IPS-20b (cell line): ENCODE data around the gene PCDH19.

ENCODE experiments used
- H3K27ac ChIP-seq: one replicate; pipeline ENCODE4 v1.5.1; 2013; ENCODE audit warnings: low read length
- H3K27me3 ChIP-seq: 2 replicates; pipeline ENCODE4 v1.6.1; 2013; ENCODE audit warnings: mild to moderate bottlenecking, low read length, inconsistent platforms; ENCODE audit not compliant: insufficient read depth
- H3K36me3 ChIP-seq: 2 replicates; pipeline ENCODE4 v1.6.1; 2013; ENCODE audit warnings: low read depth, mild to moderate bottlenecking, inconsistent platforms, low read length, moderate library complexity; ENCODE audit not compliant: insufficient read depth
- H3K4me1 ChIP-seq: 2 replicates; pipeline ENCODE4 v1.6.1; 2013; ENCODE audit warnings: mild to moderate bottlenecking, control low read depth, inconsistent platforms, low read length, moderate library complexity; ENCODE audit not compliant: insufficient read depth
- H3K4me3 ChIP-seq: 2 replicates; pipeline ENCODE4 v1.5.1; 2013; ENCODE audit warnings: mild to moderate bottlenecking, low read length, inconsistent platforms
- H3K9ac ChIP-seq: 2 replicates; pipeline ENCODE4 v1.6.1; 2013; ENCODE audit warnings: low read depth, mild to moderate bottlenecking, inconsistent platforms, low read length, moderate library complexity
- H3K9me3 ChIP-seq: 2 replicates; pipeline ENCODE4 v1.6.1; 2013; ENCODE audit warnings: mild to moderate bottlenecking, low read depth, low read length, inconsistent platforms; ENCODE audit not compliant: insufficient read depth

Gene PCDH19

DNA sequence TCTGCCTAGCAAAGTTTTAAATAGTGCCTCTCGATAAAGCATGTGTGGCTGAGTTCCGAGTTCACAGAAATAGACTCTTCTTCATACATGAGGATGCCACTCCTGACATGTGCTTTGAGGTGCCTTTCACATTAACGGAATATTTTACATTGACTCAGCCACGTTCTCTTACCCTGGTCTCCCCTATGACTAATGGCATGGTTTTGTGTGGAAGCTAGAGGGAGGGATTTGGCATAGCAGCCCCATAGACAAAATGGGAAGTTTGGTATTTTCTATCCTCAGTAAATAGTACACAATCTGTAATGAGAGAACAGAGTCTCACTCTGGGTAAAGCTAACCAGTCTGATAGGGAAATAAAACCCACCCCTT, 68.9 kb downstream of the PCDH19 start:
- Histone ChIP-seq H3K36me3 (no peaks in the 10 kb centered on the region), H3K4me3 (no peak overlapping the region), H3K9ac (no peak overlapping the region), H3K9me3 (no peaks in the 10 kb centered on the region), H3K27ac (no peak overlapping the region), H3K4me1 (no peaks in the 10 kb centered on the region), H3K27me3 (no peaks in the 10 kb centered on the region)

DNA sequence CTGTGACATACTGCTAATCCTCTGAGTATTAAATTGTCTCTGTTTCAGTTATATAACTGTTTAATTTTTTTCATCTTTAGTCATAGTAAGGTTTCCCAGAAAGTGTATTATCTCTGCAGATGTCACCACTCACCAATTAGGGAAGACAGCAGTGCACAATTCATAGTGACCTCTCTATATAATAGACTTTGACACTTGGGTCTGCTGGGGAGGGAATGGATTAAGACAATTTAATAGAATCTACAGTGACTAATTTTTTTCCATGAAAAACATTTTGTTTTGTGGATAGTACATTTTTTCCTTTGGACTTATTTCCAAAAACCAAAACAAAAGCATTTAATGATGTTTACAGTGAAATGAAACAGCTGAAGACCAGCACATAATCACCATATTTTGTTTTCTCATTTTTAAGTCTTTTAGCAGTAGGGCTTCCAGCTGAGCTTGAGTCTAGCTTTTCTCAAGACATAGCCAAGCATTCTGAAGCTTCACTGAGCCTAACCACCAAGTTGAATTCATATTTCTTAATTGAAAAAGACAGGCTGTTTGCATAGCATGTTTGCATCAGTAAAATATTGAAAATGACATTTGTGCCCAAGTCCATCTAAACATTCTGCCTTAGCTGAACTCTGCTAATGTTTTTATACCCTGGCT, 69.5 kb downstream of the PCDH19 start:
- Histone ChIP-seq H3K9me3 (no peaks in the 10 kb centered on the region), H3K9ac (no peak overlapping the region), H3K4me3 (no peak overlapping the region), H3K27ac (no peak overlapping the region), H3K36me3 (no peaks in the 10 kb centered on the region), H3K27me3 (no peaks in the 10 kb centered on the region), H3K4me1 (no peaks in the 10 kb centered on the region)

DNA sequence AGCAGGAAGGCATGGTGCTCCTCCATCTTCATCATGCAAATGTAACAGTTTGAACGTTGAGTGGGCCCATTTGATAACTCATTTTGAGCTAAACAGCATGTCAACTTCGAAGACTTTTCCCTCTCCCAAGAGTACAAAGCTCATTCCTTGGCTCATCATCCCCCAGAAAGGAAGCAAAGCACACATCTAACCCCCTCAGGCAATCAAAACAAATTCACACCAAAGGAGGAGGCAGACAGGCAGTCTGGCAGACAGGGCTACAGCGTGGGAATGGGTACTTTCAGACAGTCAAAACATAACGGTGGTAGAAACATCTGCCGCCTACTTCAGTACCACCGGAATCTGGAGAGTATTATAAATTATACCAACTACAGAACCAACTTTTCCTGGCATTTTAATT, 81.7 kb downstream of the PCDH19 start:
- Histone ChIP-seq H3K27me3 (no peaks in the 10 kb centered on the region), H3K9me3 (no peaks in the 10 kb centered on the region), H3K4me1 (no peaks in the 10 kb centered on the region), H3K4me3 (no peak overlapping the region), H3K9ac (no peak overlapping the region), H3K36me3 (no peaks in the 10 kb centered on the region), H3K27ac (no peak overlapping the region)

DNA sequence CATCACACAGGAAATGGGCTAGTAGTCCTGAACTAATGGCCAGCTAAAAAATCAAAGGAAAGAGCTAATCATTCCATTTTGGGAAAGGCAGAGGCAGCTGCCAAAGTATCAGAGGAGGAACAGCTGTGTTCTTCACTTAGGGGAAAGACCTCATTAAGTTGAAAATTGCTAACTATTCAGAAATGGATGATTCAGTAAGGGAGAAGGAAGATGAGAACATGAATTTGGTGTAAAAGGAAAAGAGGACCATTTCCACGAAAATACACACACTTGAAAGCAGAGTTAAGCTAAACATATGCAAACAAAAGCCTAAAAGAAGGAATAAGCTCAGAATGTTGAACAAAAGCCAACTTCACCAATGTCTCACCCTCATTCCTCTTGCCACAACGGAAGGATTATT, 90.4 kb downstream of the PCDH19 start:
- no peaks in the 10 kb centered on the region for H3K4me1 ChIP-seq
- no peak overlapping the region for H3K9ac ChIP-seq
- H3K4me3 ChIP-seq, result no peak overlapping the region
- no peaks in the 10 kb centered on the region for H3K9me3 ChIP-seq
- H3K27me3 ChIP-seq, result no peaks in the 10 kb centered on the region
- no peak overlapping the region for H3K27ac ChIP-seq
- no peaks in the 10 kb centered on the region for H3K36me3 ChIP-seq

DNA sequence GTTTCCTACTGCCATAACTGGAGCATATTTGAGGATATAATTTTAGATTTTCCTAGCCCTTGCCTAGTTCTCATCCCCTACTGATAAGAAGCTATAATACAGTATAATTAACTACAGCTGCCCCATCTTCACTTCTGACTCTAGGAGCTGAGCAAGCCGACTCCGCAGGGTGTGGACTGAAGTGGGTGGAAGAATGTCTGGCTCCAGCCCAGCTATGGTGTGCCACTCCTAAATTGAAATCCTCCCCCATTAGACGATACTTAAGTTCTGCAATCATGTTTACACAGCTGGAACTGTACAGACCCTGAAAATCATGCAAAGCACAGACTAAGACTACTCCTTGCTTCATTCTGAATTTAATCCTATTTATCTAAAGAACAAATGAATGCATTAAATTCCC, 93.1 kb downstream of the PCDH19 start:
- Histone ChIP-seq H3K27me3 (no peaks in the 10 kb centered on the region), H3K9ac (no peak overlapping the region), H3K4me3 (no peak overlapping the region), H3K36me3 (no peaks in the 10 kb centered on the region), H3K4me1 (no peaks in the 10 kb centered on the region), H3K27ac (no peak overlapping the region), H3K9me3 (no peaks in the 10 kb centered on the region)

DNA sequence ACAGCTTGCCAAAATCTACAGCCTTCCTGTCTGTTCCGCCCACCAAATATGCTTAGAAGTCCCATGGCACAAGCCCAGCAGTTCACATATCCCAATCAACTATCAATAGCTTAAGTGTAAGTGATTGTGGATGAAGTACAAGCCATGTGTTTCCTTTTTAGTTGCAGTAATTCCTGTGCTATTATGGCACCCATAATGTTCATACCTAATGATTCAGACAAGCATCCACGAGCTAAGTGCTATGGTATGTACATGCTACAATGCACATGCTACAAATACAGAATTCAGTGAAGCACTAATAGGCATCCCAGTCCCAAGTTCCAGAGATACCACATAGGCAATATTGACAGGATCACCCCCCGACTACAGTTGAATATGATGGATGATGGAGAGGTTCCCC, 94.5 kb downstream of the PCDH19 start:
- Histone ChIP-seq H3K9me3 (no peaks in the 10 kb centered on the region), H3K4me3 (no peak overlapping the region), H3K4me1 (no peaks in the 10 kb centered on the region), H3K9ac (no peak overlapping the region), H3K36me3 (no peaks in the 10 kb centered on the region), H3K27me3 (no peaks in the 10 kb centered on the region), H3K27ac (no peak overlapping the region)

DNA sequence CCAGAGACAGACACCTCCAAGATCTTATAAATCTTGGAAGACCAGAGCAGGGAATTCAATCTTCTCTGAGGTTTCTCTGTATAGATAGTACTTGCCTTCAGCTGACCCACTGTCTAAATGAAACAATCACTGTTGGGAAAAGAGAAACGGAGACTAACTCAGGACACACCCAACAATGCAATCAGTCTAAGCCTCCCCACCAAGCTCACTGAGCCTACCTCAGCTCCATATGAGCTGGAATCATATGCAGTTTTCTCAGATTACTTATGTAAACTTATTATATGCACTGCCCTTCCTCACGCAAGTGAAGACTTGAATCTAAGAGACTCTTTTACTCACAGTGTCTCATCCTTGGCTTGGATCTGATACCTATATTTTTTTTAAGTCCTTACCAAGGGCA, 110.5 kb downstream of the PCDH19 start:
- Histone ChIP-seq H3K36me3 (no peaks in the 10 kb centered on the region), H3K27ac (no peak overlapping the region), H3K4me1 (no peaks in the 10 kb centered on the region), H3K4me3 (no peak overlapping the region), H3K9me3 (no peaks in the 10 kb centered on the region), H3K27me3 (no peaks in the 10 kb centered on the region), H3K9ac (no peak overlapping the region)

DNA sequence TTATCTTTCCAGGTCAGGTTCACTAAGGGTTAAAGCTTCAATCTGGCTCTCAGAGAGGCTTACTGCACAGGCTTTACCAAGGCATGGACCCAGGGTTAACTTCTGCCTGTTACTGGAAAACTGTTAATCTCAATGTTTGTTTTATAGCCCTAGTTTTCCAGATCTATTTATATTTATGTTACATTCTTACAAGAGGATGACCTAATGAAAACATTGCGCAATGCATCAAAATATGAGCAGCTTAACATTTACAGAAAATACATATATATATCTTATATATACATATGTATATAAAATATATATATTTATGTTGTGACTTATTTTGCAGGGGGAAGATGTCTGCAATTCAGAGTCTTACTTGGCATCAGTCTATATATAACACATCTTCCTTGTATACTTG, 112.3 kb downstream of the PCDH19 start:
- Histone ChIP-seq H3K4me3 (no peak overlapping the region), H3K36me3 (no peaks in the 10 kb centered on the region), H3K9ac (no peak overlapping the region), H3K27ac (no peak overlapping the region), H3K4me1 (no peaks in the 10 kb centered on the region), H3K27me3 (no peaks in the 10 kb centered on the region), H3K9me3 (no peaks in the 10 kb centered on the region)

DNA sequence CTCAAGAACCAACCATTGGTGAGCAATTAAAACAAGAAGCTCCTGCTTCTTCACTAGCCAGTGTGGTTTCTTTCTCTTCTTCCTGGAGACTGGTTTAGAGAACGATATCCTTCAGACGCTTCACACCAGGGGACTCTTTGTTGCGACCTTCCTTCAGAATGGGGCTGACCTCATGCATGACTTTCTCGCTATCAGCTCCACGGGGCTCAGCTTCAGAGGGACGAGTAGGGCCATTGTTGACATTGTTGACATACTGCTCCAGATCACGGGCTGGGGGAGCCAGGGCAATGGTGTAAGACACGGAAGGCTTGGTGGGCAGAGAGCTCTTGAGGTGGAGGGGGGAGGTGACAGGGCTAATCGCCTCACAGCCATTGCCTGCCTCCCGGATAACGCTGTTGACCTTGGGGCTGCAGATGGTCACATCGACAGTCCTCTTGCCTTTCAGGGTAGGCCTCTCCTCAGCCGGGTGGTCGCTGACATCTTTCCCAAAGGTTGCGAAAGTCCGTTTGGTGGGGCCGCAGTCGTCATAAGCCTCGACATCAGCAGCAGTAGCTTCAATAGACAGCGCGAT, 113.8 kb downstream of the PCDH19 start:
- Histone ChIP-seq H3K4me3 (no peak overlapping the region), H3K4me1 (no peaks in the 10 kb centered on the region), H3K27me3 (no peaks in the 10 kb centered on the region), H3K36me3 (no peaks in the 10 kb centered on the region), H3K9me3 (no peaks in the 10 kb centered on the region), H3K9ac (no peak overlapping the region), H3K27ac (no peak overlapping the region)

DNA sequence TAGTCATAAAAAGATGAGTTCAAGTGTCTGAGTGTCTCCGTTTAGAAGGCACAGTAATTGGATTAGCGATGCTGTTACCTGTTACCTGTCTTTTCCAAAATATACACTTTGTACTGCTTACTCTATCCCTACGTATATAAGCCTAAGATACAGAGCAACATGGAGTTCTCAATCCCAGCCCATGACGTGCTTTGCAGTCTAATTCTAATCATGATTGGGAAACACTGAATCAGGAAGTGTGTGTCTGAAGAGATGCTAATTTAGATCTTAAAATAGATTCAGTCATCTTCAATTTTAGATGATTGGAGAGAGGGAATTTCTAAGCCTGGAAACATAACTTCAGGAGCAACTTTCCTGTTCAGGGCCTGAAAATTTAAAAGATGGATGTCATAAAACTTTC, 115.1 kb downstream of the PCDH19 start:
- Histone ChIP-seq H3K4me1 (no peaks in the 10 kb centered on the region), H3K9ac (no peak overlapping the region), H3K9me3 (no peaks in the 10 kb centered on the region), H3K27me3 (no peaks in the 10 kb centered on the region), H3K27ac (no peak overlapping the region), H3K4me3 (no peak overlapping the region), H3K36me3 (no peaks in the 10 kb centered on the region)

DNA sequence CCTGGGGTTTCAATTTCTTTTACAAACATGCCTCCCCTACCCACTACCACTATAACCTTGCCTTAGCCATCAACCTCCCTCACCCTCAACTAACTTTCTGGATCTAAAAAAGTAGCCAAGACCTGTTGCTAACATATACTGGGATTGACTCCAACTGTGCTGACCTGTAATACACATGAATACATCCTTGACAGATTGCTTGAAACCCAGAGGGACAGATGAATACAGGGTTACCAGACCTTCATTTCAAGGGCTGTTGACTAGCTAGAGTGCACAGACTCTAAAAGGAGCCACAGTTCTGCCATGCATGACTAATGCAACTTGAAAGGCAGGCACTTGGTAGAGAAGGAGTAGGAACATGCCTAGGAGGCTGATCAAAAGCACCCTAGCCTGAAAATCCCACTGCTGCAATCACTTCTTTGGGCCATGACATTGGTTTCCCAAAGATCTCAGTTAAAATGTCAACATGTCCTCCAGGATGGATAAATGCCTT, 121.0 kb downstream of the PCDH19 start:
- no peaks in the 10 kb centered on the region for H3K4me1 ChIP-seq
- no peak overlapping the region for H3K4me3 ChIP-seq
- H3K36me3 ChIP-seq, result no peaks in the 10 kb centered on the region

DNA sequence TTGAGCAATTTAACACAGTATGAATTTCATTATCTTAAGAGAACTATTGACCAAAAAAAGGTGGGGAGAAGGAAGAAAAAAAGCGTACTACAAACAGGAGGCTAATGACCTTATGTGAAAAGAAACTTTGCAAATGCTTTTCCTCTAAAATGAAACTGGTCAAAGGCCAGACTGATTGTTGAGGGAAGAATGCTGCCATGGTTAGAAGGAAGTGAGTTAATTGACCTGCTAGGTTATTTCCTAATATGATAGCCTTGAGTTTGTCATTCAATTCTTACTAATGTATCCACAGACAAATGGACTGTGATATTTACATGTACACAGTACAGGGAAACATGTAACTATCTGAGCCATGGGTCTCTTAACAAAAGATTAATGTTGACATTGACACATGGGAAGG, 132.8 kb downstream of the PCDH19 start:
- Histone ChIP-seq H3K9me3 (no peaks in the 10 kb centered on the region), H3K27ac (no peak overlapping the region), H3K36me3 (no peaks in the 10 kb centered on the region), H3K4me1 (no peaks in the 10 kb centered on the region), H3K27me3 (no peaks in the 10 kb centered on the region), H3K9ac (no peak overlapping the region), H3K4me3 (no peak overlapping the region)

More for the DNA sequence above, 121.0 kb downstream of the PCDH19 start:
- Histone ChIP-seq H3K27ac (no peak overlapping the region), H3K9ac (no peak overlapping the region), H3K27me3 (no peaks in the 10 kb centered on the region), H3K9me3 (no peaks in the 10 kb centered on the region)
